Measurements from ENCODE around the gene AGAP2. TPM values are rescaled to one million over a fixed set of nuclear protein-coding genes. Genes with fewer than 3 reads are reported as not detected.

Gene AGAP2
- total RNA-seq, 3 donors from 2014 or later, result 1.3 to 2.7 (median 2.2) TPM

DNA sequence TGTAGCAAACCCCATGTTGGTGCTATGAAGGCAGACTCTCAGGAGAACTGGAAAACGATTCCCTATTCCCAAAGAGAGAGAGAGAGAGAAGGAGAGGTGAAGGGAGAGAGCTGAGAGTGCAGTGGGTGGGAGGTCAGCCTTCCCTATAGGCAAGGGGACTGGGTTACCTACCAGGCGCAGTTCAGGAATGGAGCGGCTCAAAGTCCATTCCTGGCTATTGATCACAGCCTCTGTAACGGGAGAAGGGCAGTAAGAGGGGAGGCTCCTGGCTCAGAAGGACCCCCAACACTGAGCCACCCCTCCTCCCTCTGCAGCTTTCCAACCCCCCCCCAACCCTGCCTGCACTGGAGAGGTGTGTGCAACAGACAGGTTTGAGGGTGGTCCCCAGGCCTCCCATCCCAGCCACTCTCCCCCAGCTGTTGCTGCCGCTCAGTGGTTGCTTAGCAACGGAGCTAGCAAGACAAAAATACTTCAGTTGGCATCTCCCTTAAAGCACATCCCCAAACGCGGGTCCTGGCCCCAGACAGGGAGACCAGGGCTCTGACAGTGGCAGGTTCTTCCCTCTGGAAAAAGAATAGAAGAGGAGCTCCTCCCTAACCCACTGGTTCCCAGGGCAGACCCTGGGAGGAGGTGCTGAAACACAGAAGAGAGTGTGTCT, 3.2 kb downstream of the AGAP2 start:
- H3K36me3 ChIP-seq (ENCODE audit: low read depth), result no peaks in the 10 kb centered on the region
- intact Hi-C loops (cut with DNase I, micrococcal nuclease), result no loop called here
- ATAC-seq (no peak), DNase-seq (no peak)
- H3K4me3 ChIP-seq, result no peak overlapping the region
- peaks cover 15% of the 10 kb centered on the region for H3K4me1 ChIP-seq (ENCODE audit: low read depth)
- no peaks in the 10 kb centered on the region for H3K9me3 ChIP-seq
- TF ChIP-seq, protein P1, sequence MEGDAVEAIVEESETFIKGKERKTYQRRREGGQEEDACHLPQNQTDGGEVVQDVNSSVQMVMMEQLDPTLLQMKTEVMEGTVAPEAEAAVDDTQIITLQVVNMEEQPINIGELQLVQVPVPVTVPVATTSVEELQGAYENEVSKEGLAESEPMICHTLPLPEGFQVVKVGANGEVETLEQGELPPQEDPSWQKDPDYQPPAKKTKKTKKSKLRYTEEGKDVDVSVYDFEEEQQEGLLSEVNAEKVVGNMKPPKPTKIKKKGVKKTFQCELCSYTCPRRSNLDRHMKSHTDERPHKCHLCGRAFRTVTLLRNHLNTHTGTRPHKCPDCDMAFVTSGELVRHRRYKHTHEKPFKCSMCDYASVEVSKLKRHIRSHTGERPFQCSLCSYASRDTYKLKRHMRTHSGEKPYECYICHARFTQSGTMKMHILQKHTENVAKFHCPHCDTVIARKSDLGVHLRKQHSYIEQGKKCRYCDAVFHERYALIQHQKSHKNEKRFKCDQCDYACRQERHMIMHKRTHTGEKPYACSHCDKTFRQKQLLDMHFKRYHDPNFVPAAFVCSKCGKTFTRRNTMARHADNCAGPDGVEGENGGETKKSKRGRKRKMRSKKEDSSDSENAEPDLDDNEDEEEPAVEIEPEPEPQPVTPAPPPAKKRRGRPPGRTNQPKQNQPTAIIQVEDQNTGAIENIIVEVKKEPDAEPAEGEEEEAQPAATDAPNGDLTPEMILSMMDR (IDR thresholded peaks at IDR 0.05), result no peak

DNA sequence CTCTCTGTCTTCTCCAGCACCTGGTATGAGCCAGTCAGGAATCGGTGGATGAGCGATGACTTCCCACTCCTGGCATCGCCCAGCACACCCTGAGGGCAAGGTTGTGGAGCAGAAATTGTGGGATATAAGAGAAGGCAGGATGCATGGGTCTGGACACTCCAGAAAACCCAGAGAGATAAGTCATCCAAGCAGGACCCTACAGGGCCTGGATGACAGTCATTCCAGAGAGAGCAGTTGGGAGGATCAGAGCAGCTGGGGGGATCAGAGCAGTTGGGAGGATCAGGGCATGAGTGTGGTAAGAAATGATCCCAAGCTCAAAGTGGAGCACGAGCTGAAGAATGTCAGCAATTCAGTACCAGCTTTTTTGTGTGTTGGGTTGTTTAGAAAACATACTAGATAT, 4.0 kb downstream of the AGAP2 start:
- no peak for ATAC-seq
- DNase-seq, result no peak
- H3K36me3 ChIP-seq (ENCODE audit: low read depth), result no peaks in the 10 kb centered on the region
- peaks cover 15% of the 10 kb centered on the region for H3K4me1 ChIP-seq (ENCODE audit: low read depth)
- intact Hi-C loops (cut with DNase I, micrococcal nuclease), result no loop called here
- TF ChIP-seq, protein P1 (IDR thresholded peaks at IDR 0.05), result no peak
- H3K9me3 ChIP-seq, result no peaks in the 10 kb centered on the region
- H3K4me3 ChIP-seq, result no peak overlapping the region

DNA sequence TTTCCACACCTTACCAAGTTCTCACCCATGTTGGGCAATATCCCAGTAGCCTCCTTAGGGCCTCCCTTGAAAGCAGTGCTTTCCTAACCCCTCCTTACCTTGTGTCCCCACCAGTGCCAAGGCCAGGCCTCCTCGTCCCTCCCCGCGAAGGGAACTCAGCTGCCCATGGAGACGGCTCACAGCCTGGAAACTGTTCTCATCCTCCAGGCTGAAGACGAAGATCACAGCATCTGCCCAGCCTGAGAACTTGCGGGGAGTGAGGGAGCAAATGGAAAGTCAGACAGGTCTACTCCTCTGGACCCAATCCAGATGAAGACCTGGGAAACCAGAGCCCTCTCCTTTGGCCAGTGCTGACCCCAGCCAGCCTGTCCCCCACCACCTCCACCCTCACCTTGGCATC, 4.6 kb downstream of the AGAP2 start:
- H3K9me3 ChIP-seq, result no peaks in the 10 kb centered on the region
- TF ChIP-seq, protein P1 (IDR thresholded peaks at IDR 0.05), result no peak
- no peak for ATAC-seq
- H3K36me3 ChIP-seq (ENCODE audit: low read depth), result no peaks in the 10 kb centered on the region
- no peak overlapping the region for H3K4me3 ChIP-seq
- H3K4me1 ChIP-seq (ENCODE audit: low read depth), result peaks cover 15% of the 10 kb centered on the region
- intact Hi-C loops (cut with DNase I, micrococcal nuclease), result no loop called here
- no peak for DNase-seq

DNA sequence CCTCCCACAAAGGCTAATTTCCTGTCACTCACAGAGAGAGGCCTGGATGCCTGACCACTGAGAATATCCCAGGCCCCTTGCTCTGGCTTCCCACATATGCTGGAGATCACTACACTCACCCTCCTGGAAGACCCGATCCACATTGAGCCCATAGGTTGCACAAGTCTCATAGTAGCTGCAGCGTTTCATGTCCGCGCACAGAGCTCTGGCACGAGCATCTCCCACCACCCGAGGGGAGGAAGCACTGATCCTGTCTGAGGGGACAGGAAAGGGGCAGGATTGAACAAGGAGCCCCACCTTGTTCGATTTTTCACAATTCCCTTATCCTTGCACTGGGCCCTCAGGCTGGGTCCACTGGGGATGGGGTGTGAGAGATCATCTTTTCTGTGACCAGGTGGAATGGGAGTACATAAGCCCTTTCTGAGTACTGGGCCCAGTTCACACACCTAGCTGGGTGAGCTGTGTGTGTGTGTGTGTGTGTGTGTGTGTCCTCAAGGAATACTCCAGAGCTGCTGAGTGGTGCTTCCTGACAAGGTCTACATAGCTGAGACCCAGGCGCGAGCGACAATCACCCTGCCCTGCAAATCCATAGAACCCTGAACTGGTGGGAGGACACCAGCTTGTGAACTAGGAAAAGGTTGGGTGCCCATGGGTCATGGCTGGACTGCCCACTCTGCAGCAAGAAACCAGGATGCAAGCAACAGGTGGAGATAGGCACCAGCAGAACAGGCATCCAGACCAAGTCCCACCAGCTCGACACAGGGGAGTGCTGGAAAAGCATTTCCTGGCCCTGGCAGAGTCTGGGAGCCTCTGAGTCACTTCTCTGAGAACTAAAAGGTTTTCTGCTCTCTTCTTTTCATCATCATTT, 5.6 kb downstream of the AGAP2 start:
- intact Hi-C loops (cut with DNase I, micrococcal nuclease), result no loop called here
- ATAC-seq, result no peak
- DNase-seq, result no peak
- TF ChIP-seq, protein P1 (IDR thresholded peaks at IDR 0.05), result no peak
- Histone ChIP-seq H3K4me1 (ENCODE audit: low read depth) (peaks cover 7% of the 10 kb centered on the region), H3K4me3 (no peak overlapping the region), H3K9me3 (no peaks in the 10 kb centered on the region), H3K36me3 (ENCODE audit: low read depth) (no peaks in the 10 kb centered on the region)

DNA sequence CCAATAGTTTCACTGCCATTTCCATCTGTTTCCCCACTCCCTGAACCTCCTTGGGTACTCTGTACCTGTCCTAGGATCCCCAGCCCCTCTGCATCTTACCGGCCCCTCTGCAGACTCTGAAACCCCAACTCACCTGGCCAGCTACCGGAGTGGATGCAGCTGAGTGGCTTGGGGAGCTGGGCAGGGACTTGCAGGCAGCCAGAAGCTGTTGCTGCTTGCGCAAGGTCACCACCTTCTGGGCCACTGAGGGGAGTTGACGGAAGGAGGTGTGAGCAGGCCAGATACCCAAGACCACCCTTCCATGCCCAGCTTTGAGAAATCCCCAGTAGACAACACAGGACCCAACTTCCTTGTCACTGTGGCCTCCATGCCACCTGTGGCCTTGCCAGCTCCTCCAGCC, 6.3 kb downstream of the AGAP2 start:
- Histone ChIP-seq H3K4me1 (ENCODE audit: low read depth) (no peaks in the 10 kb centered on the region), H3K9me3 (no peaks in the 10 kb centered on the region), H3K4me3 (no peak overlapping the region), H3K36me3 (ENCODE audit: low read depth) (no peaks in the 10 kb centered on the region)
- TF ChIP-seq, protein P1 (IDR thresholded peaks at IDR 0.05), result no peak
- intact Hi-C loops (cut with DNase I, micrococcal nuclease), result no loop called here
- DNase-seq, result no peak
- ATAC-seq, result no peak

Measured in mucosa of descending colon (tissue), 3 donors.